ENCODE data around the gene DUSP14.

- TF ChIP-seq CTCF (conservative IDR thresholded peaks at IDR 0.05 in 1 of 2, IDR thresholded peaks at IDR 0.05 in 1 of 2; ENCODE audit: extremely low read depth in 1 of 2, insufficient read depth in 1 of 2, low read depth in 1 of 2, low read length in 2 of 2) (no peak), EZH2 (IDR thresholded peaks at IDR 0.05; ENCODE audit: borderline replicate concordance, low read length) (no peak)
These were observed 72.5 kb downstream of the DUSP14 start for GRCh38 chr17:37562016-37562745.
